Measurements from ENCODE around the gene TNFRSF1B.

The TNFRSF1B gene

GRCh38 chr1:12159816-12160215 lies 7.0 kb upstream of the TNFRSF1B start:
- no peak overlapping the region for H3K23ac ChIP-seq (ENCODE audit: low read length)
- H3K4ac ChIP-seq (ENCODE audit: low read depth, low read length), result no peak overlapping the region
- no peak overlapping the region for H2AK5ac ChIP-seq (ENCODE audit: low read length)
- H3K4me1 ChIP-seq (ENCODE audit: control insufficient read depth in 1 of 2, insufficient read depth in 2 of 2, low read length in 2 of 2), result peaks cover 15 to 24% of the 10 kb centered on the region in 2 experiments
- no peak overlapping the region for H4K91ac ChIP-seq (ENCODE audit: low read depth, low read length)
- peaks cover 4% of the 10 kb centered on the region for H3K9me3 ChIP-seq (ENCODE audit: insufficient read depth, low read depth, low read length)
- H4K8ac ChIP-seq (ENCODE audit: low read depth, low read length), result no peak overlapping the region
- peak; percentile 75 to 87 for DNase-seq
- no peak overlapping the region for H3K9ac ChIP-seq (ENCODE audit: low read length)
- H4K12ac ChIP-seq (ENCODE audit: low read depth, low read length), result no peak overlapping the region
- H3K79me1 ChIP-seq (ENCODE audit: low read length), result peaks cover 24% of the 10 kb centered on the region
- H2BK12ac ChIP-seq (ENCODE audit: low read length), result no peak overlapping the region
- H2BK5ac ChIP-seq (ENCODE audit: low read depth, low read length, poor library complexity), result no peak overlapping the region
- no peak overlapping the region for H3K4me2 ChIP-seq (ENCODE audit: low read length)
- H2BK120ac ChIP-seq (ENCODE audit: insufficient read depth, low read length, poor library complexity), result no peak overlapping the region
- no peaks in the 10 kb centered on the region for H3K79me2 ChIP-seq (ENCODE audit: control insufficient read depth, insufficient read depth, low read length, poor library complexity)
- H3K27ac ChIP-seq (ENCODE audit: low read depth, low read length), result no peak overlapping the region
- WGBS (ENCODE audit: extremely low coverage, insufficient coverage, insufficient read length), result no CpG with 5 or more reads among the region's 7 CpGs
- no peak overlapping the region for H3K4me3 ChIP-seq (ENCODE audit: low read depth, low read length)
- no peak overlapping the region for H3K18ac ChIP-seq (ENCODE audit: low read length)
- H2AFZ ChIP-seq (ENCODE audit: insufficient read depth, low read length, poor library complexity), result no peak overlapping the region
- no peaks in the 10 kb centered on the region for H3K36me3 ChIP-seq (ENCODE audit: control insufficient read depth in 1 of 2, insufficient read depth in 2 of 2, low read length in 2 of 2)
- no peaks in the 10 kb centered on the region for H3K27me3 ChIP-seq (ENCODE audit: insufficient read depth, low read length)
- no peak overlapping the region for H3K14ac ChIP-seq (ENCODE audit: low read length)

GRCh38 chr1:12161324-12161661 lies 5.5 kb upstream of the TNFRSF1B start:
- Histone ChIP-seq H3K9me3 (ENCODE audit: insufficient read depth, low read depth, low read length) (no peaks in the 10 kb centered on the region), H3K36me3 (ENCODE audit: control insufficient read depth in 1 of 2, insufficient read depth in 2 of 2, low read length in 2 of 2) (no peaks in the 10 kb centered on the region), H3K27me3 (ENCODE audit: insufficient read depth, low read length) (no peaks in the 10 kb centered on the region), H2AFZ (ENCODE audit: insufficient read depth, low read length, poor library complexity) (no peak overlapping the region), H3K79me2 (ENCODE audit: control insufficient read depth, insufficient read depth, low read length, poor library complexity) (no peaks in the 10 kb centered on the region), H3K4me1 (ENCODE audit: control insufficient read depth in 1 of 2, insufficient read depth in 2 of 2, low read length in 2 of 2) (peaks cover 15 to 24% of the 10 kb centered on the region in 2 experiments), H2BK120ac (ENCODE audit: insufficient read depth, low read length, poor library complexity) (peak overlapping the region; percentile 7), H3K9ac (ENCODE audit: low read length) (no peak overlapping the region), H3K4me3 (ENCODE audit: low read depth, low read length) (no peak overlapping the region), H2BK5ac (ENCODE audit: low read depth, low read length, poor library complexity) (peak overlapping the region; percentile 2), H4K8ac (ENCODE audit: low read depth, low read length) (no peak overlapping the region), H3K14ac (ENCODE audit: low read length) (no peak overlapping the region), H3K4me2 (ENCODE audit: low read length) (no peak overlapping the region), H3K27ac (ENCODE audit: low read depth, low read length) (no peak overlapping the region), H4K91ac (ENCODE audit: low read depth, low read length) (peak overlapping the region; percentile 21), H2AK5ac (ENCODE audit: low read length) (no peak overlapping the region), H3K4ac (ENCODE audit: low read depth, low read length) (no peak overlapping the region), H4K12ac (ENCODE audit: low read depth, low read length) (no peak overlapping the region), H3K79me1 (ENCODE audit: low read length) (peaks cover 24% of the 10 kb centered on the region), H2BK12ac (ENCODE audit: low read length) (peak overlapping the region; percentile 5), H3K23ac (ENCODE audit: low read length) (no peak overlapping the region), H3K18ac (ENCODE audit: low read length) (no peak overlapping the region)
- WGBS (ENCODE audit: extremely low coverage, insufficient coverage, insufficient read length), result no CpG with 5 or more reads among the region's 2 CpGs
- no peak for DNase-seq

GRCh38 chr1:12161662-12162458 lies 4.9 kb upstream of the TNFRSF1B start:
- Histone ChIP-seq H3K18ac (ENCODE audit: low read length) (no peak overlapping the region), H2BK12ac (ENCODE audit: low read length) (peak overlapping the region; percentile 20), H3K79me2 (ENCODE audit: control insufficient read depth, insufficient read depth, low read length, poor library complexity) (no peaks in the 10 kb centered on the region), H4K12ac (ENCODE audit: low read depth, low read length) (no peak overlapping the region), H4K8ac (ENCODE audit: low read depth, low read length) (peak overlapping the region; percentile 3), H3K9me3 (ENCODE audit: insufficient read depth, low read depth, low read length) (no peaks in the 10 kb centered on the region), H3K36me3 (ENCODE audit: control insufficient read depth in 1 of 2, insufficient read depth in 2 of 2, low read length in 2 of 2) (no peaks in the 10 kb centered on the region), H3K4me2 (ENCODE audit: low read length) (no peak overlapping the region), H2BK120ac (ENCODE audit: insufficient read depth, low read length, poor library complexity) (peak overlapping the region; percentile 9), H3K4me1 (ENCODE audit: control insufficient read depth in 1 of 2, insufficient read depth in 2 of 2, low read length in 2 of 2) (peaks cover 18 to 27% of the 10 kb centered on the region in 2 experiments), H2AFZ (ENCODE audit: insufficient read depth, low read length, poor library complexity) (no peak overlapping the region), H2BK5ac (ENCODE audit: low read depth, low read length, poor library complexity) (peak overlapping the region; percentile 2), H3K27me3 (ENCODE audit: insufficient read depth, low read length) (no peaks in the 10 kb centered on the region), H2AK5ac (ENCODE audit: low read length) (no peak overlapping the region), H3K14ac (ENCODE audit: low read length) (peak overlapping the region; percentile 10), H4K91ac (ENCODE audit: low read depth, low read length) (peak overlapping the region; percentile 41), H3K4me3 (ENCODE audit: low read depth, low read length) (no peak overlapping the region), H3K9ac (ENCODE audit: low read length) (no peak overlapping the region), H3K23ac (ENCODE audit: low read length) (no peak overlapping the region), H3K27ac (ENCODE audit: low read depth, low read length) (no peak overlapping the region), H3K79me1 (ENCODE audit: low read length) (peaks cover 24% of the 10 kb centered on the region), H3K4ac (ENCODE audit: low read depth, low read length) (no peak overlapping the region)
- WGBS (ENCODE audit: extremely low coverage, insufficient coverage, insufficient read length), result no CpG with 5 or more reads among the region's 9 CpGs
- peak; percentile 81 to 87 for DNase-seq

- H2AK5ac ChIP-seq (ENCODE audit: low read length), result peak overlapping the region; percentile 18
- no peak overlapping the region for H3K14ac ChIP-seq (ENCODE audit: low read length)
- peak overlapping the region; percentile 41 for H4K91ac ChIP-seq (ENCODE audit: low read depth, low read length)
- H3K18ac ChIP-seq (ENCODE audit: low read length), result no peak overlapping the region
- no peak overlapping the region for H4K12ac ChIP-seq (ENCODE audit: low read depth, low read length)
- no peak overlapping the region for H4K8ac ChIP-seq (ENCODE audit: low read depth, low read length)
- peak overlapping the region; percentile 20 for H2BK12ac ChIP-seq (ENCODE audit: low read length)
- DNase-seq, result no peak
- H3K27ac ChIP-seq (ENCODE audit: low read depth, low read length), result no peak overlapping the region
- no peaks in the 10 kb centered on the region for H3K79me2 ChIP-seq (ENCODE audit: control insufficient read depth, insufficient read depth, low read length, poor library complexity)
- H3K27me3 ChIP-seq (ENCODE audit: insufficient read depth, low read length), result peaks cover 5% of the 10 kb centered on the region
- H2BK5ac ChIP-seq (ENCODE audit: low read depth, low read length, poor library complexity), result no peak overlapping the region
- peaks cover 28% of the 10 kb centered on the region for H3K79me1 ChIP-seq (ENCODE audit: low read length)
- H3K9me3 ChIP-seq (ENCODE audit: insufficient read depth, low read depth, low read length), result no peaks in the 10 kb centered on the region
- no peak overlapping the region for H3K4me2 ChIP-seq (ENCODE audit: low read length)
- H3K4ac ChIP-seq (ENCODE audit: low read depth, low read length), result no peak overlapping the region
- H3K23ac ChIP-seq (ENCODE audit: low read length), result no peak overlapping the region
- no CpG with 5 or more reads among the region's 11 CpGs for WGBS (ENCODE audit: extremely low coverage, insufficient coverage, insufficient read length)
- H3K9ac ChIP-seq (ENCODE audit: low read length), result no peak overlapping the region
- no peaks in the 10 kb centered on the region for H3K36me3 ChIP-seq (ENCODE audit: control insufficient read depth in 1 of 2, insufficient read depth in 2 of 2, low read length in 2 of 2)
- H3K4me1 ChIP-seq (ENCODE audit: control insufficient read depth in 1 of 2, insufficient read depth in 2 of 2, low read length in 2 of 2), result peaks cover 25 to 33% of the 10 kb centered on the region in 2 experiments
- H2AFZ ChIP-seq (ENCODE audit: insufficient read depth, low read length, poor library complexity), result no peak overlapping the region
- peak overlapping the region; percentile 9 for H2BK120ac ChIP-seq (ENCODE audit: insufficient read depth, low read length, poor library complexity)
- no peak overlapping the region for H3K4me3 ChIP-seq (ENCODE audit: low read depth, low read length)
Observed at GRCh38 chr1:12162459-12163137, 4.2 kb upstream of the TNFRSF1B start.
